GM23338 (cell line): ENCODE measurements around the gene RGS3. TPM values are rescaled to one million over a fixed set of nuclear protein-coding genes. Genes with fewer than 3 reads are reported as not detected.

Source experiments
- ATAC-seq: fragments of 200-7000 bp; cut with Tn5 transposase; 3 replicates; pipeline ENCODE4 v1.9.1; 2020
- DNase-seq: peaks from one replicate; pipeline ENCODE4 v3.0.0-alpha.2; 2015; ENCODE audit warnings: low spot score
- H2AFZ ChIP-seq: fragments of 200-600 bp; sonication (generic); 2 replicates; pipeline ENCODE4 v1.8.0; 2016; ENCODE audit warnings: antibody characterized with exemption, mild to moderate bottlenecking, moderate library complexity
- H3F3A ChIP-seq: fragments of 200-600 bp; sonication (generic); replicated peaks from 2 replicates; pipeline ENCODE4 v1.8.0; 2017; ENCODE audit warnings: antibody characterized with exemption, mixed run types, low read depth
- H3K27ac ChIP-seq: fragments of 200-600 bp; sonication (generic); 2 replicates; pipeline ENCODE4 v1.6.1; 2016; ENCODE audit warnings: low read depth
- H3K27me3 ChIP-seq: fragments of 200-600 bp; sonication (generic); 2 replicates; pipeline ENCODE4 v1.8.0; 2016; ENCODE audit warnings: mild to moderate bottlenecking, mixed run types, moderate library complexity; ENCODE audit not compliant: insufficient read depth
- H3K36me3 ChIP-seq: fragments of 200-600 bp; sonication (generic); 2 replicates; pipeline ENCODE4 v1.8.0; 2016; ENCODE audit warnings: mild to moderate bottlenecking; ENCODE audit not compliant: insufficient read depth
- H3K4me1 ChIP-seq: fragments of 200-600 bp; sonication (generic); 2 replicates; pipeline ENCODE4 v1.8.0; 2016; ENCODE audit warnings: mild to moderate bottlenecking, moderate library complexity; ENCODE audit not compliant: insufficient read depth
- H3K4me2 ChIP-seq: fragments of 200-600 bp; sonication (generic); 2 replicates; pipeline ENCODE4 v1.7.1; 2017; ENCODE audit warnings: mixed run types
- H3K4me3 ChIP-seq: fragments of 200-600 bp; sonication (generic); 2 replicates; pipeline ENCODE4 v1.6.1; 2016; ENCODE audit warnings: mixed run types
- H3K79me2 ChIP-seq: fragments of 200-600 bp; sonication (generic); replicated peaks from 2 replicates; pipeline ENCODE4 v1.8.0; 2017; ENCODE audit warnings: mild to moderate bottlenecking; ENCODE audit not compliant: insufficient read depth
- H3K9me2 ChIP-seq: fragments of 200-600 bp; sonication (generic); 2 replicates; pipeline ENCODE4 v1.8.0; 2017; ENCODE audit not compliant: insufficient read depth
- H4K20me1 ChIP-seq: fragments of 200-600 bp; sonication (generic); replicated peaks from 2 replicates; pipeline ENCODE4 v1.8.0; 2017; ENCODE audit warnings: mild to moderate bottlenecking; ENCODE audit not compliant: insufficient read depth
- H3K27ac Mint-ChIP-seq: 2 replicates; pipeline ENCODE4 v1.8.0; 2020; ENCODE audit warnings: inconsistent platforms, mild to moderate bottlenecking, moderate library complexity, mixed read lengths
- H3K27me3 Mint-ChIP-seq: 3 replicates; pipeline ENCODE4 v1.8.0; 2022; ENCODE audit warnings: low read depth, mild to moderate bottlenecking, moderate library complexity, mixed read lengths, inconsistent platforms; ENCODE audit not compliant: insufficient read depth, poor library complexity
- H3K36me3 Mint-ChIP-seq: 3 replicates; pipeline ENCODE4 v1.8.0; 2021; ENCODE audit warnings: low read depth, mild to moderate bottlenecking, inconsistent platforms, moderate library complexity, mixed read lengths
- H3K4me1 Mint-ChIP-seq: 3 replicates; pipeline ENCODE4 v1.8.0; 2020; ENCODE audit warnings: mild to moderate bottlenecking, inconsistent platforms, mixed read lengths
- H3K4me3 Mint-ChIP-seq: 3 replicates; pipeline ENCODE4 v1.8.0; 2021; ENCODE audit warnings: moderate library complexity, mild to moderate bottlenecking, inconsistent platforms, mixed read lengths
- H3K9me3 Mint-ChIP-seq: 3 replicates; pipeline ENCODE4 v1.8.0; 2020; ENCODE audit warnings: moderate library complexity, mild to moderate bottlenecking, inconsistent platforms, mixed read lengths
- CREB1 ChIP-seq: fragments of 250-450 bp; sonication (Bioruptor Pico); IDR thresholded peaks from 2 replicates; pipeline ENCODE4 v1.5.0; 2020; ENCODE audit warnings: low read depth, mild to moderate bottlenecking, moderate library complexity
- CTCF ChIP-seq, 2 experiments: fragments of 200-600 bp in 1 of 2; sonication (generic) in 1 of 2; conservative IDR thresholded peaks; 2 replicates each; pipeline versions ENCODE4 v1.5.1 to v1.6.1; 2016 to 2017; ENCODE audit warnings: antibody characterized with exemption in 2 of 2, low read depth in 2 of 2, mild to moderate bottlenecking in 2 of 2, moderate library complexity in 1 of 2
- ETS1 ChIP-seq: IDR thresholded peaks from 2 replicates; pipeline ENCODE4 v1.6.1; 2016; ENCODE audit warnings: antibody characterized with exemption
- EZH2 ChIP-seq: fragments of 200-600 bp; sonication (generic); IDR thresholded peaks from one replicate; pipeline ENCODE4 v1.8.0; 2017; ENCODE audit warnings: antibody characterized with exemption, mild to moderate bottlenecking, low read depth; ENCODE audit not compliant: unreplicated experiment
- EZH2phosphoT487 ChIP-seq: fragments of 200-600 bp; sonication (generic); IDR thresholded peaks from one replicate; pipeline ENCODE4 v1.8.1; 2018; ENCODE audit warnings: antibody characterized with exemption; ENCODE audit not compliant: unreplicated experiment
- JUNB ChIP-seq: IDR thresholded peaks from one replicate; pipeline ENCODE4 v1.6.1; 2016; ENCODE audit warnings: antibody characterized with exemption; ENCODE audit not compliant: unreplicated experiment
- NANOG ChIP-seq: IDR thresholded peaks from 2 replicates; pipeline ENCODE4 v1.6.1; 2016; ENCODE audit warnings: antibody characterized with exemption, borderline replicate concordance
- POLR2AphosphoS5 ChIP-seq: IDR thresholded peaks from 2 replicates; pipeline ENCODE4 v1.6.1; 2016; ENCODE audit warnings: antibody characterized with exemption, low read depth
- REST ChIP-seq: IDR thresholded peaks from one replicate; pipeline ENCODE4 v1.6.1; 2018; ENCODE audit warnings: antibody characterized with exemption; ENCODE audit not compliant: unreplicated experiment
- STAT1 ChIP-seq: IDR thresholded peaks from one replicate; pipeline ENCODE4 v1.6.1; 2016; ENCODE audit warnings: antibody characterized with exemption; ENCODE audit not compliant: unreplicated experiment
- ZNF114 ChIP-seq: fragments of 250-450 bp; sonication (Bioruptor Pico); IDR thresholded peaks from 2 replicates; pipeline ENCODE4 v1.5.0; 2020; ENCODE audit warnings: mild to moderate bottlenecking, moderate library complexity
- ZNF331 ChIP-seq: fragments of 250-450 bp; sonication (Bioruptor Pico); IDR thresholded peaks from 2 replicates; pipeline ENCODE4 v1.5.0; 2020; ENCODE audit warnings: low read depth, mild to moderate bottlenecking, moderate library complexity
- ZNF462 ChIP-seq: fragments of 250-450 bp; sonication (Bioruptor Pico); IDR thresholded peaks from 2 replicates; pipeline ENCODE4 v1.5.0; 2020; ENCODE audit warnings: mild to moderate bottlenecking, moderate library complexity
- polyA plus RNA-seq: library from polyadenylated mRNA; unstranded; fragments of >200 nt; fragmentation: Nextera tagmentation; extraction: Ambion mirVana; gene quantifications from 2 replicates; pipeline ENCODE4 v1.2.1, GENCODE V29; 2016
- total RNA-seq: library from RNA; depleted of rRNA; stranded (reverse); fragments of >200 nt; shearing (Covaris generic); gene quantifications from 2 replicates; pipeline ENCODE4 v1.2.3, GENCODE V29; 2014

Gene RGS3
- total and polyA plus RNA-seq, 2 experiments from 2014 or later, result 14.2 to 24.3 TPM

- H2AFZ ChIP-seq, result no peak overlapping the region
- no peaks in the 10 kb centered on the region for H3K9me2 ChIP-seq
- no peak overlapping the region for H3K4me3 ChIP-seq
- Mint-ChIP-seq H3K4me3 (no peak overlapping the region), H3K27ac (no peak overlapping the region), H3K36me3 (no peaks in the 10 kb centered on the region), H3K9me3 (no peaks in the 10 kb centered on the region), H3K4me1 (peaks cover 20% of the 10 kb centered on the region), H3K27me3 (peaks cover 9% of the 10 kb centered on the region)
- H3K36me3 ChIP-seq, result no peaks in the 10 kb centered on the region
- no peak overlapping the region for H3K4me2 ChIP-seq
- no peaks in the 10 kb centered on the region for H3F3A ChIP-seq
- no peaks in the 10 kb centered on the region for H4K20me1 ChIP-seq
- DNase-seq, result no peak
- H3K4me1 ChIP-seq, result peaks cover 16% of the 10 kb centered on the region
- no peaks in the 10 kb centered on the region for H3K79me2 ChIP-seq
- H3K27me3 ChIP-seq, result no peaks in the 10 kb centered on the region
- ATAC-seq, result no peak
- H3K27ac ChIP-seq, result no peak overlapping the region
- no peak for TF ChIP-seq ZNF114 (CRISPR knock-in tag)
- TF ChIP-seq POLR2AphosphoS5, result no peak
- no peak for TF ChIP-seq STAT1
- TF ChIP-seq ZNF331 (CRISPR knock-in tag), result no peak
- no peak for TF ChIP-seq NANOG
- TF ChIP-seq CREB1 (CRISPR knock-in tag), result no peak
- no peak for TF ChIP-seq REST
- TF ChIP-seq EZH2phosphoT487, result no peak
- no peak for TF ChIP-seq ETS1
- no peak for TF ChIP-seq ZNF462 (CRISPR knock-in tag)
- no peak for TF ChIP-seq JUNB
- no peak for TF ChIP-seq CTCF (conservative IDR thresholded peaks at IDR 0.05; ENCODE audit: low read depth in 2 of 2)
- TF ChIP-seq EZH2, result no peak
Measured at GRCh38 chr9:113588936-113589335, 125.4 kb downstream of the RGS3 start.
